Keratinocyte (primary cell): ENCODE data around the gene MAN1C1. TPM values are rescaled to one million over a fixed set of nuclear protein-coding genes. Genes with fewer than 3 reads are reported as not detected.

Experiments used
- DNase-seq: peaks from one replicate; pipeline ENCODE4 v3.0.0-alpha.2; 2011; ENCODE audit warnings: low read depth, missing footprints, low spot score
- FAIRE-seq: peaks from 2 replicates; lab custom pipeline; 2011; peaks lifted over from hg19 to GRCh38; lab: Jason Lieb, UNC
- H2AFZ ChIP-seq: 2 replicates; pipeline ENCODE4 v1.6.0; 2012; ENCODE audit warnings: low read length, control low read depth, inconsistent platforms; ENCODE audit not compliant: control insufficient read depth
- H3K27ac ChIP-seq: 2 replicates; pipeline ENCODE4 v1.5.1; 2011; ENCODE audit warnings: low read length; ENCODE audit not compliant: control insufficient read depth, insufficient read depth
- H3K27me3 ChIP-seq: 3 replicates; pipeline ENCODE4 v1.6.0; 2011; ENCODE audit warnings: low read length; ENCODE audit not compliant: control insufficient read depth, insufficient read depth; ENCODE audit errors: extremely low read depth
- H3K36me3 ChIP-seq, 2 experiments: 2 replicates in 1 of 2; 3 replicates in 1 of 2; pipeline ENCODE4 v1.5.1; 2011; ENCODE audit warnings: low read length in 2 of 2, mild to moderate bottlenecking in 1 of 2; ENCODE audit not compliant: control insufficient read depth in 2 of 2, insufficient read depth in 2 of 2; ENCODE audit errors: extremely low read depth in 1 of 2
- H3K4me1 ChIP-seq: 3 replicates; pipeline ENCODE4 v1.5.1; 2011; ENCODE audit warnings: low read length; ENCODE audit not compliant: control insufficient read depth, insufficient read depth; ENCODE audit errors: extremely low read depth
- H3K4me2 ChIP-seq: 3 replicates; pipeline ENCODE4 v1.6.0; 2011; ENCODE audit warnings: low read depth, low read length; ENCODE audit not compliant: control insufficient read depth, insufficient read depth; ENCODE audit errors: extremely low read depth
- H3K4me3 ChIP-seq, 3 experiments: fragments of 200-600 bp in 1 of 3; sonication (generic) in 1 of 3; 2 replicates in 2 of 3; 3 replicates in 1 of 3; pipeline ENCODE4 v1.5.1; 2011 to 2016; ENCODE audit warnings: low read length in 3 of 3, mild to moderate bottlenecking in 3 of 3, control low read depth in 2 of 3, inconsistent platforms in 1 of 3, low read depth in 1 of 3, mixed read lengths in 1 of 3, mixed run types in 1 of 3, moderate library complexity in 1 of 3; ENCODE audit not compliant: control insufficient read depth in 2 of 3, insufficient read depth in 2 of 3; ENCODE audit errors: extremely low read depth in 1 of 3
- H3K79me2 ChIP-seq: 2 replicates; pipeline ENCODE4 v1.6.0; 2012; ENCODE audit warnings: low read length; ENCODE audit not compliant: control insufficient read depth, insufficient read depth
- H3K9ac ChIP-seq: 3 replicates; pipeline ENCODE4 v1.6.0; 2011; ENCODE audit warnings: low read length; ENCODE audit not compliant: control insufficient read depth, insufficient read depth; ENCODE audit errors: extremely low read depth
- H3K9me1 ChIP-seq: 3 replicates; pipeline ENCODE4 v1.6.0; 2011; ENCODE audit warnings: low read length; ENCODE audit not compliant: control insufficient read depth, insufficient read depth; ENCODE audit errors: extremely low read depth
- H3K9me3 ChIP-seq: 2 replicates; pipeline ENCODE4 v1.5.1; 2012; ENCODE audit warnings: low read depth, low read length; ENCODE audit not compliant: control insufficient read depth
- H4K20me1 ChIP-seq: 3 replicates; pipeline ENCODE4 v1.6.0; 2011; ENCODE audit warnings: low read length; ENCODE audit not compliant: control insufficient read depth, insufficient read depth; ENCODE audit errors: extremely low read depth
- CTCF ChIP-seq, 3 experiments: IDR thresholded peaks in 1 of 3; conservative IDR thresholded peaks in 1 of 3; optimal IDR thresholded peaks in 1 of 3; 2 replicates in 2 of 3; 3 replicates in 1 of 3; pipeline versions ENCODE3 to v1.5.1; 2011; ENCODE audit warnings: low read length in 3 of 3, mild to moderate bottlenecking in 3 of 3, moderate library complexity in 2 of 3, control low read depth in 1 of 3, inconsistent platforms in 1 of 3; ENCODE audit not compliant: insufficient read depth in 2 of 3; ENCODE audit errors: extremely low read depth in 1 of 3
- EZH2 ChIP-seq: IDR thresholded peaks from one replicate; pipeline ENCODE4 v1.6.1; 2012; ENCODE audit warnings: inconsistent platforms, mild to moderate bottlenecking, low read length, moderate library complexity
- dilution Hi-C: fragments of 300-500 bp; cut with MboI; formaldehyde crosslinking; loops from one replicate; pipeline ENCODE4 v1.7.0; 2020; ENCODE audit warnings: low sequenced_read_pairs; ENCODE audit not compliant: extremely low pct_ligation_motif_present
- polyA plus RNA-seq, 5 experiments: library from polyadenylated mRNA; depleted of rRNA in 3 of 5; stranded (reverse) in 3 of 5; stranded (forward) in 1 of 5; unstranded in 1 of 5; fragments of >200 nt; gene quantifications; 1 replicate in 1 of 5; 2 replicates in 3 of 5; 3 replicates in 1 of 5; pipeline versions ENCODE4 v1.2.1 to v1.2.3, GENCODE V29; 2011 to 2012; ENCODE audit warnings: missing spikeins in 2 of 5, low read depth in 1 of 5, low replicate concordance in 1 of 5

MAN1C1 gene
- polyA plus RNA-seq, 1 donor (not counting 4 experiments of a cell fraction or from before 2014, with no cell fraction given) = 0.07 TPM

GRCh38 chr1:25621876-25622275 is 5.3 kb downstream of the MAN1C1 start:
- no peak overlapping the region for H3K27ac ChIP-seq
- no peak for TF ChIP-seq EZH2
- TF ChIP-seq CTCF (optimal IDR thresholded peaks at IDR 0.05 in 1 of 3, IDR thresholded peaks at IDR 0.05 in 1 of 3, conservative IDR thresholded peaks at IDR 0.05 in 1 of 3; ENCODE audit: extremely low read depth in 1 of 3, insufficient read depth in 2 of 3, low read length in 3 of 3) = no peak
- peaks cover 3% of the 10 kb centered on the region for H3K4me1 ChIP-seq
- dilution Hi-C loops = no loop called here
- H3K9ac ChIP-seq = no peak overlapping the region
- H3K9me1 ChIP-seq = no peaks in the 10 kb centered on the region
- H3K79me2 ChIP-seq = no peaks in the 10 kb centered on the region
- H3K9me3 ChIP-seq = no peaks in the 10 kb centered on the region
- no peak overlapping the region for H3K4me3 ChIP-seq
- H2AFZ ChIP-seq = no peak overlapping the region
- peaks cover 46% of the 10 kb centered on the region for H3K27me3 ChIP-seq
- no peaks in the 10 kb centered on the region for H3K36me3 ChIP-seq
- no peaks in the 10 kb centered on the region for H4K20me1 ChIP-seq
- FAIRE-seq = no peak
- DNase-seq = no peak
- no peak overlapping the region for H3K4me2 ChIP-seq

- dilution Hi-C loops = no loop called here
- DNase-seq = no peak
- H3K4me1 ChIP-seq = peaks cover 2% of the 10 kb centered on the region
- H3K27ac ChIP-seq = no peak overlapping the region
- H3K9me1 ChIP-seq = no peaks in the 10 kb centered on the region
- peaks cover 41% of the 10 kb centered on the region for H3K27me3 ChIP-seq
- H3K79me2 ChIP-seq = no peaks in the 10 kb centered on the region
- FAIRE-seq = no peak
- no peaks in the 10 kb centered on the region for H4K20me1 ChIP-seq
- no peak overlapping the region for H2AFZ ChIP-seq
- H3K4me3 ChIP-seq = no peak overlapping the region
- no peaks in the 10 kb centered on the region for H3K36me3 ChIP-seq
- no peak for TF ChIP-seq EZH2
- TF ChIP-seq CTCF (optimal IDR thresholded peaks at IDR 0.05 in 1 of 3, IDR thresholded peaks at IDR 0.05 in 1 of 3, conservative IDR thresholded peaks at IDR 0.05 in 1 of 3; ENCODE audit: extremely low read depth in 1 of 3, insufficient read depth in 2 of 3, low read length in 3 of 3) = no peak
- H3K4me2 ChIP-seq = no peak overlapping the region
- H3K9ac ChIP-seq = no peak overlapping the region
- H3K9me3 ChIP-seq = no peaks in the 10 kb centered on the region
Observed at GRCh38 chr1:25622531-25622930, 5.9 kb downstream of the MAN1C1 start.
